Endothelial cell of umbilical vein (primary cell): Measurements from ENCODE around the gene IL9R.

Experiments
- EZH2 ChIP-seq: IDR thresholded peaks from 2 replicates; pipeline ENCODE4 v1.6.1; 2012; ENCODE audit warnings: borderline replicate concordance, low read depth, mild to moderate bottlenecking, moderate library complexity, low read length, inconsistent platforms; ENCODE audit not compliant: severe bottlenecking
- FOS ChIP-seq: IDR thresholded peaks from 2 replicates; pipeline ENCODE4 v1.6.1; 2011; ENCODE audit warnings: mild to moderate bottlenecking, low read length, moderate library complexity, borderline replicate concordance; ENCODE audit not compliant: insufficient read depth
- JUN ChIP-seq: IDR thresholded peaks from 2 replicates; pipeline ENCODE4 v1.6.1; 2011; ENCODE audit warnings: borderline replicate concordance, low read depth; ENCODE audit not compliant: insufficient read length, insufficient read depth
- POLR2A ChIP-seq: IDR thresholded peaks from 2 replicates; pipeline ENCODE4 v1.6.1; 2012; ENCODE audit warnings: low read depth, mild to moderate bottlenecking, control low read depth, low read length
- POLR2AphosphoS5 ChIP-seq: IDR thresholded peaks from 2 replicates; pipeline ENCODE4 v1.6.1; 2012; ENCODE audit warnings: low read depth, mild to moderate bottlenecking, control low read depth, low read length, moderate library complexity; ENCODE audit not compliant: insufficient read depth
- TF ChIP-seq, protein P1 (sequence below), 2 donors: IDR thresholded peaks; 1 replicate in 1 of 2; 2 replicates in 1 of 2; pipeline ENCODE4 v1.5.1; 2011; ENCODE audit warnings: low read length in 2 of 2, mild to moderate bottlenecking in 2 of 2, moderate library complexity in 2 of 2, control low read depth in 1 of 2, inconsistent platforms in 1 of 2, low read depth in 1 of 2; ENCODE audit not compliant: insufficient read depth in 1 of 2; ENCODE audit errors: extremely low read depth in 1 of 2
- TF ChIP-seq, protein P2 (sequence below): IDR thresholded peaks from 2 replicates; pipeline ENCODE4 v1.6.1; 2011; ENCODE audit not compliant: insufficient read depth, insufficient read length

DNA sequence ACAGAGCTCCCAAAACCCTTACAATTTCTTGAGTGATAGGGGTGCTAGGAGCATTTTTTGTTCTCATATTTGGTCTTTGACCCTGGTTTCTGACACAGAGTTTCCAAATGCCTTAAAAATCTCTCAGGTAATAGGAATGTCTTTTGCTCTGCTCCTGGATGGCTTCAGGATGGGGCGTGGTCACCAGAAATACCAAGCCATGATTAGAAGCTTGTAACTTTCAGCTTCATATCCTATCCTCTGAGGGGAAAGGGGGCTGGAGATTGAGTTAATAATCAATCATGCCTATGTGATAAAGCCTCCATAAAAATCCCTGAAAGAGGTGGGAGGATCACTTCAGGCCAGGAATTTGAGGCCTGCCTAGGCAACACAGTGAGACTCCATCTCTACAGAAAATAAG is 34.6 kb upstream of the IL9R start:
- TF ChIP-seq, protein P1, sequence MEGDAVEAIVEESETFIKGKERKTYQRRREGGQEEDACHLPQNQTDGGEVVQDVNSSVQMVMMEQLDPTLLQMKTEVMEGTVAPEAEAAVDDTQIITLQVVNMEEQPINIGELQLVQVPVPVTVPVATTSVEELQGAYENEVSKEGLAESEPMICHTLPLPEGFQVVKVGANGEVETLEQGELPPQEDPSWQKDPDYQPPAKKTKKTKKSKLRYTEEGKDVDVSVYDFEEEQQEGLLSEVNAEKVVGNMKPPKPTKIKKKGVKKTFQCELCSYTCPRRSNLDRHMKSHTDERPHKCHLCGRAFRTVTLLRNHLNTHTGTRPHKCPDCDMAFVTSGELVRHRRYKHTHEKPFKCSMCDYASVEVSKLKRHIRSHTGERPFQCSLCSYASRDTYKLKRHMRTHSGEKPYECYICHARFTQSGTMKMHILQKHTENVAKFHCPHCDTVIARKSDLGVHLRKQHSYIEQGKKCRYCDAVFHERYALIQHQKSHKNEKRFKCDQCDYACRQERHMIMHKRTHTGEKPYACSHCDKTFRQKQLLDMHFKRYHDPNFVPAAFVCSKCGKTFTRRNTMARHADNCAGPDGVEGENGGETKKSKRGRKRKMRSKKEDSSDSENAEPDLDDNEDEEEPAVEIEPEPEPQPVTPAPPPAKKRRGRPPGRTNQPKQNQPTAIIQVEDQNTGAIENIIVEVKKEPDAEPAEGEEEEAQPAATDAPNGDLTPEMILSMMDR (IDR thresholded peaks at IDR 0.05; ENCODE audit: extremely low read depth in 1 of 2, insufficient read depth in 1 of 2, low read depth in 1 of 2, low read length in 2 of 2), result no peak
- TF ChIP-seq POLR2A, result no peak
- TF ChIP-seq FOS, result no peak
- no peak for TF ChIP-seq POLR2AphosphoS5
- no peak for TF ChIP-seq JUN
- no peak for TF ChIP-seq EZH2
- TF ChIP-seq, protein P2, sequence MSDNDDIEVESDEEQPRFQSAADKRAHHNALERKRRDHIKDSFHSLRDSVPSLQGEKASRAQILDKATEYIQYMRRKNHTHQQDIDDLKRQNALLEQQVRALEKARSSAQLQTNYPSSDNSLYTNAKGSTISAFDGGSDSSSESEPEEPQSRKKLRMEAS, result no peak
